Loucy (cell line): ENCODE results near the gene VANGL1.

Experiments
- EZH2phosphoT487 ChIP-seq: fragments of 200-600 bp; IDR thresholded peaks from 2 replicates; pipeline ENCODE4 v1.6.1; 2018; ENCODE audit warnings: antibody characterized with exemption, mild to moderate bottlenecking, moderate library complexity, borderline replicate concordance
- TF ChIP-seq, protein P1 (sequence below): fragments of 200-600 bp; sonication (generic); conservative IDR thresholded peaks from 2 replicates; pipeline ENCODE4 v1.5.1; 2014; ENCODE audit warnings: mild to moderate bottlenecking, antibody characterized with exemption, low read length

DNA sequence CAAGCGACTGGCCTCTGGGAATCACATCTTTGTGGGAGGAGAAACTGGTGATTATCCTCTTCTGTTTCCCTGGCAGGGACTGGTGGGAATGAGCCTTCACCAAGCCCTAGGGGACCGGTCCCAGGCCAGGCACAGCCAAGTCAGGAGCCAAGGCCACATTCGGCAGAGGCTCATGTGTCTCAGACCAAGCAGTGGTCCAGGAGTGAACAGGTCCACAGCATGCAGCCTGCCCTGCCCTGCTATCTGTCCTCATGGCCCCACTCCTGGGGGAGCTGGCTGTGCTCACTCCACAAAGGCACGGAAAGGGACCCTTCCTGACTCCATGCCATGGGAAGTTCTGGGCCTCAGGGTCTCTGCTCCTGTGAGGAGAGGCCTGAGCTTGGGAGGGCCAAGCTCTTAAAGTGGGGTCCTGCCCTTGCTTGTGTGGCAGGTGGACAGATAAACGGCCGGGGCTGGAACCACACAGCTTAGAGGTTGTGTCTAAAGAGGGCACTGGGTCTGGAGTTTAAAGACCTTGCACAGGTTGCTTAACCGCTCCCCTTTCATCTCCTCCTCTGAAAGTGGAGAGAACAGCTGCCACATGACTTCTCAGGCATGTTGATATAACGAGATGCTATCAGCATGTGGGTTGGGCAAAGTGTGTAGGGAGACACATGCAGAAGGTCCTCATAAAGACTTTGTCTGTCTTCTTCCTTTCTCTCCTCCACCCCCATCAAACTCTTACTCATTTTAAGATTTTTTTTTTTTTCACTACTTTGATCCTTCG is 69.3 kb downstream of the VANGL1 start:
- TF ChIP-seq, protein P1, sequence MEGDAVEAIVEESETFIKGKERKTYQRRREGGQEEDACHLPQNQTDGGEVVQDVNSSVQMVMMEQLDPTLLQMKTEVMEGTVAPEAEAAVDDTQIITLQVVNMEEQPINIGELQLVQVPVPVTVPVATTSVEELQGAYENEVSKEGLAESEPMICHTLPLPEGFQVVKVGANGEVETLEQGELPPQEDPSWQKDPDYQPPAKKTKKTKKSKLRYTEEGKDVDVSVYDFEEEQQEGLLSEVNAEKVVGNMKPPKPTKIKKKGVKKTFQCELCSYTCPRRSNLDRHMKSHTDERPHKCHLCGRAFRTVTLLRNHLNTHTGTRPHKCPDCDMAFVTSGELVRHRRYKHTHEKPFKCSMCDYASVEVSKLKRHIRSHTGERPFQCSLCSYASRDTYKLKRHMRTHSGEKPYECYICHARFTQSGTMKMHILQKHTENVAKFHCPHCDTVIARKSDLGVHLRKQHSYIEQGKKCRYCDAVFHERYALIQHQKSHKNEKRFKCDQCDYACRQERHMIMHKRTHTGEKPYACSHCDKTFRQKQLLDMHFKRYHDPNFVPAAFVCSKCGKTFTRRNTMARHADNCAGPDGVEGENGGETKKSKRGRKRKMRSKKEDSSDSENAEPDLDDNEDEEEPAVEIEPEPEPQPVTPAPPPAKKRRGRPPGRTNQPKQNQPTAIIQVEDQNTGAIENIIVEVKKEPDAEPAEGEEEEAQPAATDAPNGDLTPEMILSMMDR: no peak
- TF ChIP-seq EZH2phosphoT487: no peak
